Nephron (organoid): ENCODE data around the gene GLI3.

ENCODE experiments used
- H3K27ac Mint-ChIP-seq, 3 experiments: 2 replicates each; pipeline ENCODE4 v1.8.0; 2020; ENCODE audit warnings: mixed read lengths in 3 of 3, mild to moderate bottlenecking in 2 of 3, moderate library complexity in 1 of 3
- H3K27me3 Mint-ChIP-seq: 2 replicates; pipeline ENCODE4 v1.8.0; 2021; ENCODE audit warnings: low read depth, mild to moderate bottlenecking, moderate library complexity, mixed read lengths
- H3K36me3 Mint-ChIP-seq: 2 replicates; pipeline ENCODE4 v1.8.0; 2020; ENCODE audit warnings: low read depth, mixed read lengths
- H3K4me1 Mint-ChIP-seq: 2 replicates; pipeline ENCODE4 v1.8.0; 2020; ENCODE audit warnings: mixed read lengths
- H3K4me3 Mint-ChIP-seq, 3 experiments: 2 replicates each; pipeline ENCODE4 v1.8.0; 2020; ENCODE audit warnings: mild to moderate bottlenecking in 3 of 3, mixed read lengths in 3 of 3, moderate library complexity in 2 of 3
- H3K9me3 Mint-ChIP-seq: 2 replicates; pipeline ENCODE4 v1.8.0; 2020; ENCODE audit warnings: mixed read lengths
- TF ChIP-seq, protein P1 (sequence below), 3 experiments: fragments of 200-600 bp; sonication (generic); IDR thresholded peaks; one replicate each; pipeline ENCODE4 v1.5.0; 2021; ENCODE audit warnings: antibody characterized with exemption in 3 of 3; ENCODE audit not compliant: unreplicated experiment in 3 of 3

The GLI3 gene

DNA sequence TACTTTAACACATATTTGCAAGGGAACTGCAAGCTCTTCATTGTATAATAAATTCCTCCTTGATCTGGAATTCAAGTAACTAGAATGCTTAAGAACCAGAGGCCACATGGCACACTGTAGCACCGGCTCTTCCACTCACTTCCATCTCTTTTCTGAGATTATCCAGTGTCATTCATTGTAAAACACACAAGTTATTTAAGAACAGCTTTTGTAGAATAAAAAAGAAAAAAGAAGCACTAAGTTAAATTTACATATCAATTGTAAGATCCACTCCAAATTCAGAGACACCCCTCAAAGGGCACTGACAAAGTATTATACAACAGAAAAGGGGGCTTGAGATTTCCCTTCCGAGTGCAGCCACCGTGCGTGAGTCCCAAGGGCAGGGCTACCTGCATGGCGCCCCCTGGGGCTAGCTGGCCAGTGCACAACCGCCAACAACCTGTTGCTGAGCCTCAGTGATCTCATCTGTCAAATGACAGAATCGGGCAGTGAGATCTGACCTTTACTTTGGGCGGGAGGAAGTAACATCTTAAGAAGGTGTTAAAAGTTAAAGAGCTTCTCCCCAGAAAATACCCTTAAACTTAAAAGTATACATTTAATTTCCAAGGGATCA lies 12.5 kb downstream of the GLI3 start:
- TF ChIP-seq, protein P1, sequence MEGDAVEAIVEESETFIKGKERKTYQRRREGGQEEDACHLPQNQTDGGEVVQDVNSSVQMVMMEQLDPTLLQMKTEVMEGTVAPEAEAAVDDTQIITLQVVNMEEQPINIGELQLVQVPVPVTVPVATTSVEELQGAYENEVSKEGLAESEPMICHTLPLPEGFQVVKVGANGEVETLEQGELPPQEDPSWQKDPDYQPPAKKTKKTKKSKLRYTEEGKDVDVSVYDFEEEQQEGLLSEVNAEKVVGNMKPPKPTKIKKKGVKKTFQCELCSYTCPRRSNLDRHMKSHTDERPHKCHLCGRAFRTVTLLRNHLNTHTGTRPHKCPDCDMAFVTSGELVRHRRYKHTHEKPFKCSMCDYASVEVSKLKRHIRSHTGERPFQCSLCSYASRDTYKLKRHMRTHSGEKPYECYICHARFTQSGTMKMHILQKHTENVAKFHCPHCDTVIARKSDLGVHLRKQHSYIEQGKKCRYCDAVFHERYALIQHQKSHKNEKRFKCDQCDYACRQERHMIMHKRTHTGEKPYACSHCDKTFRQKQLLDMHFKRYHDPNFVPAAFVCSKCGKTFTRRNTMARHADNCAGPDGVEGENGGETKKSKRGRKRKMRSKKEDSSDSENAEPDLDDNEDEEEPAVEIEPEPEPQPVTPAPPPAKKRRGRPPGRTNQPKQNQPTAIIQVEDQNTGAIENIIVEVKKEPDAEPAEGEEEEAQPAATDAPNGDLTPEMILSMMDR (IDR thresholded peaks at IDR 0.05; ENCODE audit: unreplicated experiment in 3 of 3), result no peak
- Mint-ChIP-seq H3K27me3 (no peaks in the 10 kb centered on the region), H3K9me3 (no peaks in the 10 kb centered on the region), H3K27ac (peak overlapping the region in 1 of 3 experiments; percentile 38), H3K4me1 (peaks cover 76% of the 10 kb centered on the region), H3K36me3 (peaks cover 39% of the 10 kb centered on the region), H3K4me3 (no peak overlapping the region)

DNA sequence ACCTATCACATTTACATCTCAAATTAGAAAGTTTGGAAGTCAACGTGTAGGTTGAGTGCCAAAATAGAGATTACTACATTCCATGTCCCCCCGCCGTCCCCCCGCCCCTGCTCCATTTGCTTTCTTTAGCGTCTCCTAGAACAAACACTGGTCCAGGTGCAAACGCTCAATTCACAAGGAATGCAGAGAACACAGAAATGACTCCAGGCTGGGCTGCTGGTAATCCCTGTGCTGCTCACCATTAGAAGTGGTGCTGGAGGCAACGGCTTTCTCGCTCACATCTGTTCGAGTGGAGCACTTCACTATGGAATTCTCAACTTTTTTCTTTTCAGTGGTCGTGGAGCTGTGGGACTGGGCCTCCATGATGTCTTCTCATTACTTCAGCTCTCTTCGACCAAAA lies 14.1 kb downstream of the GLI3 start:
- Mint-ChIP-seq H3K27me3 (no peaks in the 10 kb centered on the region), H3K36me3 (peaks cover 54% of the 10 kb centered on the region), H3K4me3 (no peak overlapping the region), H3K27ac (peak overlapping the region in 2 of 3 experiments; percentile 39 to 43), H3K9me3 (no peaks in the 10 kb centered on the region), H3K4me1 (peaks cover 76% of the 10 kb centered on the region)
- TF ChIP-seq, protein P1 (IDR thresholded peaks at IDR 0.05; ENCODE audit: unreplicated experiment in 3 of 3), result no peak

- Mint-ChIP-seq H3K27ac (peak overlapping the region in 1 of 3 experiments; percentile 43), H3K27me3 (no peaks in the 10 kb centered on the region), H3K36me3 (peaks cover 58% of the 10 kb centered on the region), H3K9me3 (no peaks in the 10 kb centered on the region), H3K4me3 (peak overlapping the region in 1 of 3 experiments; percentile 17), H3K4me1 (peaks cover 72% of the 10 kb centered on the region)
- TF ChIP-seq, protein P1 (IDR thresholded peaks at IDR 0.05; ENCODE audit: unreplicated experiment in 3 of 3), result no peak
Observed at GRCh38 chr7:42222125-42222524, 14.9 kb downstream of the GLI3 start.

DNA sequence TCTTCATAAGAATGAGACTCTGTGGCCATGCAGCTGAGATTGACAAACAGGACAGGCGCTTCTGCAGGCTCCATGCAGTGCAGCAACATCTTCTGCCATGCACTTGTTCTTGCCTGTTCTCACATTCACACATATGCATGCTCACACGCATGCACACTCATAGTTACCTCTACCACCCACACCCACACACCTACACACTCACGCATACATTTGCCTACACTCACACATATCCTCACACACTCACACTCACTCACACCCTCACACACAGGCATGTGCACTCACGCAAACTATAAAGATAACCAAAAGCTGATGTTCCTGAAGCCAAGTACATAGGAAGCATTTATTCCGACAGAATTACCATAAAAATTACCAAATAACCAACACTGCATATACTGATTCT lies 15.7 kb downstream of the GLI3 start:
- Mint-ChIP-seq H3K36me3 (peaks cover 62% of the 10 kb centered on the region), H3K27ac (peak overlapping the region in 1 of 3 experiments; percentile 53), H3K27me3 (no peaks in the 10 kb centered on the region), H3K4me1 (peaks cover 69% of the 10 kb centered on the region), H3K9me3 (no peaks in the 10 kb centered on the region), H3K4me3 (no peak overlapping the region)
- TF ChIP-seq, protein P1 (IDR thresholded peaks at IDR 0.05; ENCODE audit: unreplicated experiment in 3 of 3), result no peak

GRCh38 chr7:42219447-42219846 lies 17.6 kb downstream of the GLI3 start:
- no peaks in the 10 kb centered on the region for H3K27me3 Mint-ChIP-seq

More at GRCh38 chr7:42219447-42219846, 17.6 kb downstream of the GLI3 start:
- TF ChIP-seq, protein P1 (IDR thresholded peaks at IDR 0.05; ENCODE audit: unreplicated experiment in 3 of 3), result no peak
- Mint-ChIP-seq H3K4me3 (no peak overlapping the region), H3K36me3 (peaks cover 57% of the 10 kb centered on the region), H3K27ac (peak overlapping the region in 2 of 3 experiments; percentile 18 to 40), H3K9me3 (no peaks in the 10 kb centered on the region), H3K4me1 (peaks cover 64% of the 10 kb centered on the region)
